Upper lobe of left lung (tissue), 4 donors: ENCODE data around the gene LNX1.

Source experiments
- CTCF ChIP-seq, 6 experiments: fragments of 450-650 bp in 4 of 6; fragments of 200-600 bp in 2 of 6; sonication (generic) in 2 of 6; IDR thresholded peaks; one replicate each; pipeline ENCODE4 v1.5.1; 2016 to 2019; ENCODE audit warnings: antibody characterized with exemption in 6 of 6
- EP300 ChIP-seq, 4 donors: sonication (generic); formaldehyde crosslinking; IDR thresholded peaks; one replicate each; pipeline ENCODE4 v1.5.1; 2017; ENCODE audit warnings: antibody characterized with exemption in 4 of 4, control low read depth in 2 of 4
- POLR2AphosphoS5 ChIP-seq, 2 donors: sonication (generic); formaldehyde crosslinking; IDR thresholded peaks; one replicate each; pipeline ENCODE4 v1.5.1; 2017; ENCODE audit warnings: antibody characterized with exemption in 2 of 2

GRCh38 chr4:53537606-53538005, 53.7 kb downstream of the LNX1 start:
- TF ChIP-seq CTCF (IDR thresholded peaks at IDR 0.05) (no peak), EP300 (IDR thresholded peaks at IDR 0.05) (no peak), POLR2AphosphoS5 (IDR thresholded peaks at IDR 0.05) (peak in 1 of 2 donors; percentile 44)
